GM21723 (cell line): Measurements from ENCODE around the gene NTN4.
A peak's percentile ranks its signal among the peaks of the same experiment; 100 is the strongest.
"Not testable (repeated sequence)": the region's sequence is repeated elsewhere in the genome, so short reads cannot be mapped to it uniquely, and the experiment has no call there.

ENCODE experiments used
- ATAC-seq: cut with Tn5 transposase; IDR thresholded peaks from one replicate; pipeline ENCODE4 v1.9.1; 2021; ENCODE audit warnings: mild to moderate bottlenecking, moderate library complexity; ENCODE audit not compliant: unreplicated experiment

Gene NTN4

GRCh38 chr12:95715177-95715576 lies 75.4 kb downstream of the NTN4 start:
- no peak for ATAC-seq

DNA sequence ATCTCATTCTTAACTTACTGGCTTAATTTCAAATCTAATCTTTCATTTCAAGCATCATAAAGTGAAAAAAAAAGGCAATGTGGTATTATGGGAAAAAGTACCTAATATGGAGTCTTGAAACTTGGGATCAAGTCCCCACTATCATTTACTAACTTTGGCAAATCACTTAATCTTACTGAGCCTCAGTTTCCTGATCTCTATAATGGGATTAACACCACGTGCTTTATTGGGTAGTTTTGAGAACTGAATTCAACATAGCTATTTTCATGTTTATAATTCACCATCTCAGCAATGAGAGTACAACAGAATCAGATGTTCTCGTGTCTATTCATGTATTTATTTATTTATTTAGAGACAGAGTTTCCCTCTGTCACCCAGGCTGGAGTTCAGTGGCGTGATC lies 78.3 kb downstream of the NTN4 start:
- no peak for ATAC-seq

DNA sequence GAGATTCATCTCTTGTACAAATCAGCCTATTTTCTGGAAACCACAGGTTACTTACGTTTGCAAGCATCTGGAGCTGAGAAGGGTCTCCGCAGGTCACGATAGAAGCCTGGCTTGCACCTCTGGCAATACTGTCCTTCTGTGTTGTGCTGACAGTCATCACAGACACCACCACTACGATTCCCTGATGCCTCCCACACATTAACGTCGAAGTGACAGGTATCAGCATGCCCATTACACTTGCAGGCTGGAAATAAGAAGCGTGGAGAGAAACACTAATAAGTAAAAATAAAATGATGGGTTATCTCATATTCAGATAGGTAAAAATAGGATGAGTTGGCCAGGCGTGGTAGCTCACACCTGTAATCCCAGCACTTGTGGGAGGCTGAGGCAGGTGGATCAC lies 80.2 kb downstream of the NTN4 start:
- no peak for ATAC-seq

DNA sequence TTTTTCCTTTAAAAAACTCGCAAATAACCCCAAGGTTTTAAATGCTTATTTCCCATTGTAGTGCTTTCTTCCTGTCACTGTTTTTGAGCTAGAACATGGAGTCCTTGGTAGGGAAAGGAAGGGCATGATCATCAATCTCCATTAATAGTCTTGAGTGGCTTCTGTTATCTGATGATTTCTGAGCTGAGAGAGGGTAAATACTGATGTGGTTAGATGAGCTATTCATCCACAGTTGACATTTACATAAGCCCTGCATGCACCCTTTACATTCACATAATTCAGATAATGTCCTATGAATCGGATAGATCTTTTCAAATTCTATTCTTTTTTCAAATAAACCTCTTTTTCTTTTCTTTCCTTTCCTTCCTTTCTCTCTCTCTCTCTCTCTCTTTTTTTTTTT lies 81.4 kb downstream of the NTN4 start:
- no peak for ATAC-seq

- no peak for ATAC-seq
Measured at GRCh38 chr12:95705143-95705542, 85.4 kb downstream of the NTN4 start.

DNA sequence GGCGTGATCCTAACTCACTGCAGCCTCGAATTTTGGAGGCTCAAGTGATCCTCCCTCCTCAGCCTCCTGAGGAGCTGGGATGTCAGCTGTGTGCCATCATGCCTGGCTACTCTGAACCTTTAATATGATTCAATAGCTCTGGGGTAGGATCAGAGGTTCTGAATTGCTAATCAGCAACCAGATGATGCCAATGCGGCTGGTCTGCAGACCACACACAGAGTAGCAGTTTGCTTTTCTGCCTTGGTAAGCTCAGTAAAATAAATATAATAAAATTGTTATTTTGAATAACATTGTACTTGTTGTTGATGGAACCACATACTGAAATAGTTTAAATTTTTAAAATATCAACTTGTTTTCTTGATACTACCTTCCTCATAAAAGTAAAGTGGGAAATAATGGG lies 86.6 kb downstream of the NTN4 start:
- no peak for ATAC-seq

- ATAC-seq = no peak
Measured at GRCh38 chr12:95701722-95702418, 88.7 kb downstream of the NTN4 start.

- ATAC-seq = no peak
Measured at GRCh38 chr12:95701275-95701674, 89.3 kb downstream of the NTN4 start.

DNA sequence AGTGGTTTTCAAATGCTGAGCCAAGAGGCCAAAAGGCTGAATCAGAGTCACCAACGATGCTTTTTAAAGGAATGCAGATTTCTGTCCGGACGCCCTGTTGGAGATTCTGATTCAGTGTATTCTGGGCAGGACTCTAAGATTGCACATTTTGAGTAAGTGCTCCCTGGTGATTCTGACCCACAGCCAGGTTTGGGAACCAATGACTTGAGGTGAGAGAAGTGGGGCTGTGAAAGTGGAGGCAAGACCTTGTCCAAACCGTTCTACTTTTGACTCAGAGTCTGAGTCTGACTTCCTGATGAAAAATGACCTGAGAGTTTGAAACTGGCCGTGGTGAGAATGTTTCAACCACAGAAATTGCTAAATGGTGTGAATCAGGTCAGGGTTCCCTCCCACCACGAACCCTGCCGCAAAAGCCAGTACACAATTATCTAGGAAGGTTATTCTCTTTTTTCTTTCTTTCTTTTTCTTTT lies 90.2 kb downstream of the NTN4 start:
- peak; percentile 96 for ATAC-seq

GRCh38 chr12:95699579-95699978 lies 91.0 kb downstream of the NTN4 start:
- ATAC-seq = no peak

DNA sequence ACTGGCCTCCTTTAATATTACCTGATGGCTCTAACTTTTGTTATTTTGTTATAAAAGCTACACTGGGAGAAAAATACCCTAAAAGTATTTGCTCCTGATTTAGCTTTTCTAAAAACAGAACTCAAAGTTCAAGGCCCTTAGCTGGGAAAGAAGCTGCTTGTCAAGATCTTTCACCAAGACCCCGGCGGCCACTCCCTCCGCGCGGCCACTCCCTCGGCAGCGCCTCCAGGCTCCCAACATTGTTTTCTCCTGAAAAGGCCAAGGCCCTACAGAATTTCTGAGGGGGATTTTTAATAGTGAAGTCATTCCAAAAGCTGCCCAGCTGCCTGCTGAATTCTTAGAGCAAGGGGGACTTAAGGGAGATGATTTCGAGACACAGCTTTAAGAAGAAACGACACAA lies 96.4 kb downstream of the NTN4 start:
- no peak for ATAC-seq

GRCh38 chr12:95693689-95694088 lies 96.9 kb downstream of the NTN4 start:
- ATAC-seq = no peak

- no peak for ATAC-seq
Measured at GRCh38 chr12:95690861-95691635, 99.5 kb downstream of the NTN4 start.

- ATAC-seq = no peak
Measured at GRCh38 chr12:95687937-95688336, 102.6 kb downstream of the NTN4 start.

GRCh38 chr12:95683418-95683817 lies 107.1 kb downstream of the NTN4 start:
- no peak for ATAC-seq

DNA sequence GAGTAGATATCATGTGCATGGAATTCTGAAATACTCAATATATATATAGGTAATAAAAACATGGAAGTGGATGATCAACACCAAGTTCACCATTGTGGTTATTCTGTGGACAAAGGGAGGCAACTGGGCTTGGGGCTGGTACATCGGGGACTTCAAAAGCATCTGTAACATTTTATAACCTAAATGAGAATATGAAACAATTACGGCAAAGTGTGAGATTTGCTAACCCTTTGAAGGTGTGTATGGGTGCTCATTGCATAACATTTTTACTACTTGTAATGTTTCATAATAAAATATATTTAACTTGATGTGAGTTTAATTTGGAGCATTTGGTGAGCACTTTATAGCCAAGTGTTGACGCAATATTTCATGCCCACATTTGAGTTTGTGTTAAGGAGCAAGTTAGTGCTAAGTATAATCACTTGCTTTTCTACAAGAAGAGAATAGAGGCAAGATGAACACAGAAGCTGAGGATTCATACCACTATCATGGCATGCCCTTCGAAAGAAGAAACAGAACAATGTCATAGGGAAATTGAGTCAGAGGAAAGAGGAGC lies 109.3 kb downstream of the NTN4 start:
- ATAC-seq = no peak

DNA sequence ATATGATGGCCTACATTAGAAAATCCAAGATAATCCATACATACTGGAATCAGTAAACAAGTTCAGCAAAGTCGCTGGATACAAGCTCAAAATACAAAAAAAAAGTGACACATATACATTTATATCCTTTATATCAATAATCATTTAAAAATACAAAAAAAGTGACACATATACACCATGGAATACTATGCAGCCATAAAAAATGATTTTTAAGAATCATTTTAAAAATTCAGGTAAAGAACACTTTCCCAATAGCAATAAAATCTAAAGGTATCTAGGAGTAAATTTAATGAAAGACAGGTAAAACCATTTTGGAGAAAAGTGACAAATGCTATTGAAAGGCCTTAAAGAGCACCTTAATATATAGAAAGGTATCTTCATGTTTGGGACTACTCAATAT lies 111.9 kb downstream of the NTN4 start:
- ATAC-seq = no peak

- not testable (repeated sequence) for ATAC-seq
Measured at GRCh38 chr12:95677782-95678181, 112.8 kb downstream of the NTN4 start.

GRCh38 chr12:95674631-95675030 lies 115.9 kb downstream of the NTN4 start:
- ATAC-seq = no peak

DNA sequence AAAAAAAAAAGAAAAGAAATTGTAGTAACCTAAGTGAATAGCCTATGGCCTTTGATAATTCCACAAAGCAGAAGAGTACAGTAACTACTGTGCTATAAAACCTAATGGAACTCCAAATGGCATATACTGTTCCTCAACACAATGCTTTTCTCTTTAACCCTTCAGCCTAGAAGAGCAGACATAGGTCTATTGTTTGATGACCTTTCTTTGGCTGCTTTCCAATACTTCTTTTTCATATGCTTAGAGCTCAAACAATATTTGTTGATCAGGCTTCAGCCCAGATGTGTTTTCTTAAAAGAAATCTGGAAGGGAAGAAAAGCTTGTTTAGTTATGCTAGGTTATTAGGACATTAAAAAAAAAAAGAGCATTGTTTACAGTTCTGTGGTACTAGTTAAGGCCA lies 116.4 kb downstream of the NTN4 start:
- ATAC-seq = no peak

GRCh38 chr12:95673576-95673975 lies 117.0 kb downstream of the NTN4 start:
- ATAC-seq = no peak

DNA sequence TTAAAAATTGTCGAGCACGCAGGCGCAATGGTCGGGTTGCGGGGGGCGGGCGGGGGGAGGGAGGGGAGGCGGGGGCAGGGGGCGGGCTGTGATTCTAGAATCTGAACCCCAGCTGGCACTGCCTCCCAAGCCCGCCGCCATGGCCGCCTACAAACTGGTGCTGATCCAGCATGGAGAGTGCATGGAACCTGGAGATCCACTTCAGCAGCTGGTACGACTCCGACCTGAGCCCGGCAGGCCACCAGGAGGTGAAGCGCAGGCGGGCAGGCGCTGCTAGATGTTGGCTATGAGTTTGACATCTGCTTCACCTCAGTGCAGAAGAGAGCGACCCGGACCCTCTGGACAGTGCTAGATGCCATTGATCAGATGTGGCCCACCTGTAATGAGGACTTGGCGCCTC lies 118.4 kb downstream of the NTN4 start:
- ATAC-seq = no peak
